Endodermal cell (in vitro differentiated cells): Measurements from ENCODE around the gene ST3GAL3. TPM values are rescaled to one million over a fixed set of nuclear protein-coding genes. Genes with fewer than 3 reads are reported as not detected.

Experiments used
- DNase-seq: peaks from one replicate; pipeline ENCODE4 v3.0.0-alpha.2; 2017
- H3K27ac ChIP-seq: 2 replicates; pipeline ENCODE4 v1.5.1; 2013; ENCODE audit warnings: mild to moderate bottlenecking, low read depth, low read length, moderate library complexity
- H3K27me3 ChIP-seq: 2 replicates; pipeline ENCODE4 v1.6.1; 2013; ENCODE audit warnings: mild to moderate bottlenecking, low read length, moderate library complexity; ENCODE audit not compliant: insufficient read depth, control insufficient read depth, poor library complexity, severe bottlenecking
- H3K36me3 ChIP-seq: 2 replicates; pipeline ENCODE4 v1.7.0; 2013; ENCODE audit warnings: mild to moderate bottlenecking, low read length, moderate library complexity; ENCODE audit not compliant: control insufficient read depth, insufficient read depth
- H3K4me1 ChIP-seq: one replicate; pipeline ENCODE4 v1.7.0; 2013; ENCODE audit warnings: low read length; ENCODE audit not compliant: control insufficient read depth, insufficient read depth
- H3K4me3 ChIP-seq: 2 replicates; pipeline ENCODE4 v1.5.1; 2013; ENCODE audit warnings: mild to moderate bottlenecking, low read length, moderate library complexity
- H3K9ac ChIP-seq: 2 replicates; pipeline ENCODE4 v1.6.1; 2013; ENCODE audit warnings: mild to moderate bottlenecking, low read length, moderate library complexity; ENCODE audit not compliant: poor library complexity, severe bottlenecking; ENCODE audit errors: extremely low read depth
- H3K9me3 ChIP-seq: 2 replicates; pipeline ENCODE4 v1.6.1; 2013; ENCODE audit warnings: mild to moderate bottlenecking, low read length, moderate library complexity; ENCODE audit not compliant: control insufficient read depth
- H3K27ac Mint-ChIP-seq: 2 replicates; pipeline ENCODE4 v1.8.0; 2020; ENCODE audit warnings: mixed read lengths
- H3K27me3 Mint-ChIP-seq: 2 replicates; pipeline ENCODE4 v1.8.0; 2021; ENCODE audit warnings: mild to moderate bottlenecking, mixed read lengths; ENCODE audit not compliant: insufficient read depth
- H3K36me3 Mint-ChIP-seq: 2 replicates; pipeline ENCODE4 v1.8.0; 2020; ENCODE audit warnings: low read depth, mixed read lengths
- H3K4me1 Mint-ChIP-seq: 2 replicates; pipeline ENCODE4 v1.8.0; 2020; ENCODE audit warnings: mixed read lengths
- H3K4me3 Mint-ChIP-seq: 2 replicates; pipeline ENCODE4 v1.8.0; 2020; ENCODE audit warnings: mild to moderate bottlenecking, moderate library complexity, mixed read lengths
- H3K9me3 Mint-ChIP-seq: 2 replicates; pipeline ENCODE4 v1.8.0; 2020; ENCODE audit warnings: mild to moderate bottlenecking, mixed read lengths
- WGBS, 2 experiments: methylation state at CpG; one replicate each; pipeline versions ENCODE4 v1.1.5 to v1.1.7; 2013; ENCODE audit warnings: missing lambda C conversion rate in 2 of 2, mixed read lengths in 1 of 2; ENCODE audit not compliant: insufficient coverage in 1 of 2, insufficient read length in 1 of 2; 5-methylcytosine and 5-hydroxymethylcytosine counted together
- total RNA-seq, 2 donors: library from RNA; stranded (reverse); fragmentation: NEBNext Ultra II Directional in 1 of 2; extraction: Animal tissue kit (Norgen Biotek cat#: 25700) in 1 of 2; gene quantifications; 2 replicates in 1 of 2; 3 replicates in 1 of 2; pipeline ENCODE4 v1.2.1, GENCODE V29; 2021
- TF ChIP-seq, protein P1 (sequence below): fragments of 200-600 bp; sonication (generic); conservative IDR thresholded peaks from 2 replicates; pipeline ENCODE4 v1.5.0; 2021; ENCODE audit warnings: antibody characterized with exemption, mild to moderate bottlenecking

Gene ST3GAL3
- total RNA-seq, 2 donors from 2014 or later = 15.5 to 15.9 TPM

DNA sequence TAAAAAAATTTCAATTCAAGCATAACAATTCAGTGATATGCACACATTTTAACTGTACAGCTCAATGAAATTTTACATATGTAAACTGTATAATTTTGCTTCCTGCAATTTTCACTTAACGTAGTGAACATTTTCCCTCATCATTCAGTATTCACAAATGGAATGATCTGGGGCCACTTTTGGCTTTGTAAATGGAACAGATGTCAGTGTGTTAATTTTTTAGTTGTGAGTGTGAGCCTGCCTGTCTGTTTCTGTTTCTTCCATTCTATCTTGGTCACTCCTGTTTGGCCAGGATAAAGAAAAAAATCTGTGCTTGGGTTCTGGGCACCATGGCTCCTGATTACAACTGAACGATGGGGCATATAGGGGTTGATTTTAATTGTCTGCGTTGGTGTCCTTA, 20.5 kb upstream of the ST3GAL3 start:
- peaks cover 96% of the 10 kb centered on the region for H3K36me3 Mint-ChIP-seq

DNA sequence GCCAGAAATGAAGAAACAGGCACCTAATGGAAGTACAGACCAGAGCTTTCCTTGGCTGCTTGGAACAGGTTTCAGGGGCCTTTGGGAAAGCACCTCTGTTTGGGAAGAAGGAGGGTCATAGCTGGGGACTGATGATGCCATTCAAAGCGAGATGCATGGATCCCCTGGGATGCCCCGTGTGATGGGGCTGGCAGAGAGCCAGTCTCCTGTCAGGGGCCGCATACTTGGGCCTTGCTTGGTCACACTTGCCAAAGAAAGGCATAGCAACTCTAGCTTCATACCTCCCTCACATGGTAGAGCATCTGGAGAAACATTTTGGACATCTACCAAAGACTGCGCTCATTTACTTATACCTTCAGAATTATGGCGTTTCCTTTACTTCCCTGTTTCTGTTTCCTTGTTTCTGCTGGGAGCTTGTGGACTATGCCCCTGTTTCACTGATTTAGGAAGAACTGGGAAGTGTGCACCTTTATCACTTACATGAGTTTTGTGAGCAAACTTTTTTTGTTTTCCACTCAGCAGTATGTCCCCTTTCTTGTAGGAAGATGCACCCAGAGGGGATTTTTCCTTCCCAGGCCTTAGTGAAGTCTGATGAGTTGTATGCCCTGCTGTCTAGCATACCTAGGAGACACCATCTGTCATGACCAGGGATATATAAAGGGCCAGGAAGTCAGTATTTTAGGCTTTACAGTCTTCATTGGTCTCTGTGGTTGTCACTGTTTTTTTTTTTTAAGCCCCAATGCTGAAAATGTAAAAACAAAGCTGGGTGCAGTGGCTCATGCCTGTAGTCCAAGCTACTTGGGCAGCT, 19.8 kb upstream of the ST3GAL3 start:
- Mint-ChIP-seq H3K27me3 (no peaks in the 10 kb centered on the region), H3K36me3 (peaks cover 96% of the 10 kb centered on the region), H3K9me3 (no peaks in the 10 kb centered on the region), H3K27ac (no peak overlapping the region), H3K4me3 (no peak overlapping the region), H3K4me1 (no peaks in the 10 kb centered on the region)
- WGBS, 2 experiments = 93 to 97% methylated on average over 4 to 5 of the region's 5 CpGs
- Histone ChIP-seq H3K4me3 (no peak overlapping the region), H3K9me3 (no peaks in the 10 kb centered on the region), H3K27ac (no peak overlapping the region), H3K9ac (no peak overlapping the region), H3K27me3 (no peaks in the 10 kb centered on the region), H3K4me1 (no peaks in the 10 kb centered on the region), H3K36me3 (peaks cover 96% of the 10 kb centered on the region)
- no peak for DNase-seq
- TF ChIP-seq, protein P1, sequence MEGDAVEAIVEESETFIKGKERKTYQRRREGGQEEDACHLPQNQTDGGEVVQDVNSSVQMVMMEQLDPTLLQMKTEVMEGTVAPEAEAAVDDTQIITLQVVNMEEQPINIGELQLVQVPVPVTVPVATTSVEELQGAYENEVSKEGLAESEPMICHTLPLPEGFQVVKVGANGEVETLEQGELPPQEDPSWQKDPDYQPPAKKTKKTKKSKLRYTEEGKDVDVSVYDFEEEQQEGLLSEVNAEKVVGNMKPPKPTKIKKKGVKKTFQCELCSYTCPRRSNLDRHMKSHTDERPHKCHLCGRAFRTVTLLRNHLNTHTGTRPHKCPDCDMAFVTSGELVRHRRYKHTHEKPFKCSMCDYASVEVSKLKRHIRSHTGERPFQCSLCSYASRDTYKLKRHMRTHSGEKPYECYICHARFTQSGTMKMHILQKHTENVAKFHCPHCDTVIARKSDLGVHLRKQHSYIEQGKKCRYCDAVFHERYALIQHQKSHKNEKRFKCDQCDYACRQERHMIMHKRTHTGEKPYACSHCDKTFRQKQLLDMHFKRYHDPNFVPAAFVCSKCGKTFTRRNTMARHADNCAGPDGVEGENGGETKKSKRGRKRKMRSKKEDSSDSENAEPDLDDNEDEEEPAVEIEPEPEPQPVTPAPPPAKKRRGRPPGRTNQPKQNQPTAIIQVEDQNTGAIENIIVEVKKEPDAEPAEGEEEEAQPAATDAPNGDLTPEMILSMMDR = no peak

More for the DNA sequence above, 20.5 kb upstream of the ST3GAL3 start:
- no peak overlapping the region for H3K27ac ChIP-seq
- H3K36me3 ChIP-seq = peaks cover 96% of the 10 kb centered on the region
- no peaks in the 10 kb centered on the region for H3K9me3 ChIP-seq
- H3K9ac ChIP-seq = no peak overlapping the region
- no peaks in the 10 kb centered on the region for H3K4me1 ChIP-seq
- H3K9me3 Mint-ChIP-seq = no peaks in the 10 kb centered on the region
- H3K4me3 Mint-ChIP-seq = no peak overlapping the region
- H3K4me1 Mint-ChIP-seq = no peaks in the 10 kb centered on the region
- H3K27me3 ChIP-seq = no peaks in the 10 kb centered on the region
- no peak for DNase-seq
- H3K4me3 ChIP-seq = no peak overlapping the region
- TF ChIP-seq, protein P1 = no peak
- H3K27ac Mint-ChIP-seq = no peak overlapping the region
- WGBS, 2 experiments = 91 to 97% methylated on average over 3 of the region's 3 CpGs
- H3K27me3 Mint-ChIP-seq = no peaks in the 10 kb centered on the region

DNA sequence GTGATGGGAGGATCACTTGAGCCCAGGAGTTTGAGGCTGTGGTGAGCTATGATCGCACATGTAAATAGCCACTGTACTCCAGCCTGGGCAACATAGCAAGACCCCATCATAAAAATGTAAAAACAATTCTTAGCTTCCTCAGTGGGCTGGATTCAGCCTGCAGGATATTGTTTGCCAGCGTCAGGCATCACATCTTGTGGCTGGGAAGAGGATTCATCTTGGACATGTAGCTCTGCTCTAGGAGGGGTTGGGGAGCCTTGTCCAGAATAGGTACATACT, 19.3 kb upstream of the ST3GAL3 start:
- no peak overlapping the region for H3K27ac Mint-ChIP-seq
- no peak overlapping the region for H3K27ac ChIP-seq
- H3K36me3 Mint-ChIP-seq = peaks cover 97% of the 10 kb centered on the region
- no peaks in the 10 kb centered on the region for H3K9me3 Mint-ChIP-seq
- H3K27me3 Mint-ChIP-seq = no peaks in the 10 kb centered on the region
- H3K4me3 ChIP-seq = no peak overlapping the region
- DNase-seq = no peak
- H3K4me1 ChIP-seq = no peaks in the 10 kb centered on the region
- 95 to 100% methylated on average over 1 to 2 of the region's 2 CpGs for WGBS, 2 experiments
- TF ChIP-seq, protein P1 = no peak
- H3K9ac ChIP-seq = no peak overlapping the region
- no peak overlapping the region for H3K4me3 Mint-ChIP-seq
- no peaks in the 10 kb centered on the region for H3K27me3 ChIP-seq
- no peaks in the 10 kb centered on the region for H3K4me1 Mint-ChIP-seq
- peaks cover 96% of the 10 kb centered on the region for H3K36me3 ChIP-seq
- H3K9me3 ChIP-seq = no peaks in the 10 kb centered on the region
